Measurements from ENCODE around the gene PCDHA12.
"Not testable (repeated sequence)": the region's sequence is repeated elsewhere in the genome, so short reads cannot be mapped to it uniquely, and the experiment has no call there.

The PCDHA12 gene

GRCh38 chr5:140875085-140876065 lies at the start of gene PCDHA12:
PCDHA12 (plus strand) TSS chr5:140875308; CDS start chr5:140875473, 165 bp downstream.
- Histone ChIP-seq H3K9me2 (replicated peaks; ENCODE audit: insufficient read depth, low read length) (no peaks in the 10 kb centered on the region), H2AFZ (ENCODE audit: low read depth, low read length, severe bottlenecking) (no peak within 1 kb of the TSS), H3K9me3 (ENCODE audit: insufficient read depth, low read length) (no peaks in the 10 kb centered on the region), H4K20me1 (ENCODE audit: low read depth, low read length) (no peaks in the 10 kb centered on the region), H3K27me3 (ENCODE audit: low read length) (no peaks in the 10 kb centered on the region), H3F3A (ENCODE audit: insufficient read depth) (no peaks in the 10 kb centered on the region), H3K4me2 (ENCODE audit: low read depth, low read length, poor library complexity, severe bottlenecking) (no peak within 1 kb of the TSS), H3K36me3 (ENCODE audit: low read length) (no peaks in the 10 kb centered on the region), H3K9ac (ENCODE audit: low read length) (no peak within 1 kb of the TSS), H3K27ac (ENCODE audit: low read depth, low read length) (no peak within 1 kb of the TSS), H3K79me2 (ENCODE audit: insufficient read depth, low read length) (no peaks in the 10 kb centered on the region), H3K4me3 (ENCODE audit: insufficient read depth, low read length, poor library complexity, severe bottlenecking) (no peak within 1 kb of the TSS)
- no peak for TF ChIP-seq EZH2phosphoT487 (conservative IDR thresholded peaks at IDR 0.05; ENCODE audit: low read length)

GRCh38 chr5:140827704-140828361 lies 47.3 kb upstream of the PCDHA12 start, which contains the start of gene PCDHA6:
PCDHA6 (plus strand) TSS chr5:140827960; CDS start chr5:140828092, 132 bp downstream.
- H3F3A ChIP-seq (ENCODE audit: insufficient read depth) = no peaks in the 10 kb centered on the region
- no peaks in the 10 kb centered on the region for H3K79me2 ChIP-seq (ENCODE audit: insufficient read depth, low read length)
- H2AFZ ChIP-seq (ENCODE audit: low read depth, low read length, severe bottlenecking) = no peak within 1 kb of the TSS
- no peaks in the 10 kb centered on the region for H3K9me3 ChIP-seq (ENCODE audit: insufficient read depth, low read length)
- H3K27ac ChIP-seq (ENCODE audit: low read depth, low read length) = no peak within 1 kb of the TSS
- H4K20me1 ChIP-seq (ENCODE audit: low read depth, low read length) = no peaks in the 10 kb centered on the region
- no peaks in the 10 kb centered on the region for H3K27me3 ChIP-seq (ENCODE audit: low read length)
- no peak within 1 kb of the TSS for H3K9ac ChIP-seq (ENCODE audit: low read length)
- H3K9me2 ChIP-seq (replicated peaks; ENCODE audit: insufficient read depth, low read length) = no peaks in the 10 kb centered on the region
- no peak within 1 kb of the TSS for H3K4me2 ChIP-seq (ENCODE audit: low read depth, low read length, poor library complexity, severe bottlenecking)
- TF ChIP-seq CTCF (IDR thresholded peaks at IDR 0.05; ENCODE audit: insufficient read depth, low read length, poor library complexity, severe bottlenecking) (no peak), EZH2phosphoT487 (conservative IDR thresholded peaks at IDR 0.05; ENCODE audit: low read length) (no peak)
- no peak within 1 kb of the TSS for H3K4me3 ChIP-seq (ENCODE audit: insufficient read depth, low read length, poor library complexity, severe bottlenecking)
- no peaks in the 10 kb centered on the region for H3K36me3 ChIP-seq (ENCODE audit: low read length)

- no peak for TF ChIP-seq EZH2phosphoT487 (conservative IDR thresholded peaks at IDR 0.05; ENCODE audit: low read length)
- no peak for TF ChIP-seq CTCF (IDR thresholded peaks at IDR 0.05; ENCODE audit: insufficient read depth, low read length, poor library complexity, severe bottlenecking)
- Histone ChIP-seq H3F3A (ENCODE audit: insufficient read depth) (no peaks in the 10 kb centered on the region), H3K9me2 (replicated peaks; ENCODE audit: insufficient read depth, low read length) (no peaks in the 10 kb centered on the region), H3K4me3 (ENCODE audit: insufficient read depth, low read length, poor library complexity, severe bottlenecking) (no peak overlapping the region), H4K20me1 (ENCODE audit: low read depth, low read length) (no peaks in the 10 kb centered on the region), H3K4me2 (ENCODE audit: low read depth, low read length, poor library complexity, severe bottlenecking) (no peak overlapping the region), H3K9ac (ENCODE audit: low read length) (no peak overlapping the region), H3K79me2 (ENCODE audit: insufficient read depth, low read length) (no peaks in the 10 kb centered on the region), H3K27ac (ENCODE audit: low read depth, low read length) (no peak overlapping the region), H3K36me3 (ENCODE audit: low read length) (no peaks in the 10 kb centered on the region), H3K27me3 (ENCODE audit: low read length) (no peaks in the 10 kb centered on the region), H3K9me3 (ENCODE audit: insufficient read depth, low read length) (no peaks in the 10 kb centered on the region), H2AFZ (ENCODE audit: low read depth, low read length, severe bottlenecking) (no peak overlapping the region)
Measured at GRCh38 chr5:140828362-140828737, 46.8 kb upstream of the PCDHA12 start.

- not testable (repeated sequence) for H3F3A ChIP-seq (ENCODE audit: insufficient read depth); H3K27me3 ChIP-seq (ENCODE audit: low read length); H3K4me2 ChIP-seq (ENCODE audit: low read depth, low read length, poor library complexity, severe bottlenecking); H3K36me3 ChIP-seq (ENCODE audit: low read length); H3K4me3 ChIP-seq (ENCODE audit: insufficient read depth, low read length, poor library complexity, severe bottlenecking); H4K20me1 ChIP-seq (ENCODE audit: low read depth, low read length); H3K9ac ChIP-seq (ENCODE audit: low read length); H3K9me3 ChIP-seq (ENCODE audit: insufficient read depth, low read length); H3K79me2 ChIP-seq (ENCODE audit: insufficient read depth, low read length); H2AFZ ChIP-seq (ENCODE audit: low read depth, low read length, severe bottlenecking); H3K9me2 ChIP-seq (replicated peaks; ENCODE audit: insufficient read depth, low read length); H3K27ac ChIP-seq (ENCODE audit: low read depth, low read length)
Measured at GRCh38 chr5:140829511-140830501, 45.3 kb upstream of the PCDHA12 start.
